ENCODE data around the gene CCDC34. TPM values are rescaled to one million over a fixed set of nuclear protein-coding genes. Genes with fewer than 3 reads are reported as not detected.

The CCDC34 gene
- total RNA-seq, 5 donors from 2014 or later (not counting 1 experiment from before 2014, with no cell fraction given): 1.4 to 4.2 (median 2.8) TPM

GRCh38 chr11:27371489-27371888, 8.5 kb upstream of the CCDC34 start:
- Mint-ChIP-seq H3K4me1 (no peaks in the 10 kb centered on the region), H3K27ac (no peak overlapping the region)
- H3K27me3 ChIP-seq (replicated peaks in 1 of 2; ENCODE audit: control insufficient read depth in 2 of 2, extremely low read depth in 1 of 2, insufficient read depth in 2 of 2, low read length in 1 of 2): no peaks in the 10 kb centered on the region

GRCh38 chr11:27370374-27370773, 7.4 kb upstream of the CCDC34 start:
- no peaks in the 10 kb centered on the region for H3K9me3 ChIP-seq
- ATAC-seq (replicated peaks in 1 of 4): no peak
- no peaks in the 10 kb centered on the region for H3K27me3 ChIP-seq (replicated peaks in 1 of 2; ENCODE audit: control insufficient read depth in 2 of 2, extremely low read depth in 1 of 2, insufficient read depth in 2 of 2, low read length in 1 of 2)
- no peak overlapping the region for H3K4me3 ChIP-seq (ENCODE audit: control insufficient read depth in 1 of 2, extremely low read depth in 1 of 2, low read length in 1 of 2)
- peaks cover 0 to 8% of the 10 kb centered on the region in 2 donors for H3K27me3 Mint-ChIP-seq
- ChIA-PET POLR2A (no interaction called here), CTCF (interaction anchor here in 1 of 2 donors (0.8 kb wide), 1 partner anchor 19 kb away, joined by 3 read pairs; no protein-coding TSS in a partner anchor)
- DNase-seq: no peak
- no peaks in the 10 kb centered on the region for H3K9me3 Mint-ChIP-seq
- no peaks in the 10 kb centered on the region for H3K4me1 Mint-ChIP-seq
- H3K4me3 Mint-ChIP-seq: no peak overlapping the region
- no peaks in the 10 kb centered on the region for H3K4me1 ChIP-seq (ENCODE audit: control insufficient read depth in 1 of 2, extremely low read depth in 1 of 2, insufficient read depth in 2 of 2, low read length in 2 of 2)
- H3K36me3 Mint-ChIP-seq: no peaks in the 10 kb centered on the region
- H3K27ac Mint-ChIP-seq: no peak overlapping the region
- no peaks in the 10 kb centered on the region for H3K36me3 ChIP-seq (ENCODE audit: control insufficient read depth in 2 of 2, extremely low read depth in 1 of 2, insufficient read depth in 1 of 2, low read length in 1 of 2)
- H3K27ac ChIP-seq (ENCODE audit: low read length): no peak overlapping the region
- WGBS (ENCODE audit: insufficient coverage): no CpG with 5 or more reads among the region's 2 CpGs

More at GRCh38 chr11:27371489-27371888, 8.5 kb upstream of the CCDC34 start:
- no peaks in the 10 kb centered on the region for H3K9me3 Mint-ChIP-seq
- H3K27ac ChIP-seq (ENCODE audit: low read length): no peak overlapping the region
- H3K9me3 ChIP-seq: no peaks in the 10 kb centered on the region
- no peaks in the 10 kb centered on the region for H3K4me1 ChIP-seq (ENCODE audit: control insufficient read depth in 1 of 2, extremely low read depth in 1 of 2, insufficient read depth in 2 of 2, low read length in 2 of 2)
- no peaks in the 10 kb centered on the region for H3K36me3 ChIP-seq (ENCODE audit: control insufficient read depth in 2 of 2, extremely low read depth in 1 of 2, insufficient read depth in 1 of 2, low read length in 1 of 2)
- ChIA-PET CTCF (no interaction called here), POLR2A (no interaction called here)
- no peak for ATAC-seq (replicated peaks in 1 of 4)
- H3K4me3 ChIP-seq (ENCODE audit: control insufficient read depth in 1 of 2, extremely low read depth in 1 of 2, low read length in 1 of 2): no peak overlapping the region
- H3K4me3 Mint-ChIP-seq: no peak overlapping the region
- no peak for DNase-seq
- peaks cover 0 to 8% of the 10 kb centered on the region in 2 donors for H3K27me3 Mint-ChIP-seq
- H3K36me3 Mint-ChIP-seq: no peaks in the 10 kb centered on the region

- CTCF ChIA-PET: no interaction called here
- Mint-ChIP-seq H3K27ac (no peak overlapping the region), H3K9me3 (no peaks in the 10 kb centered on the region), H3K4me3 (no peak overlapping the region), H3K36me3 (no peaks in the 10 kb centered on the region), H3K27me3 (peaks cover 0 to 8% of the 10 kb centered on the region in 2 donors), H3K4me1 (peaks cover 9 to 10% (median 9%) of the 10 kb centered on the region in 3 donors)
- H3K36me3 ChIP-seq (ENCODE audit: control insufficient read depth in 2 of 2, extremely low read depth in 1 of 2, insufficient read depth in 1 of 2, low read length in 1 of 2): no peaks in the 10 kb centered on the region
- no peaks in the 10 kb centered on the region for H3K9me3 ChIP-seq
- POLR2A ChIA-PET: no interaction called here
- H3K27ac ChIP-seq (ENCODE audit: low read length): no peak overlapping the region
- H3K4me3 ChIP-seq (ENCODE audit: control insufficient read depth in 1 of 2, extremely low read depth in 1 of 2, low read length in 1 of 2): no peak overlapping the region
- DNase-seq (no peak), ATAC-seq (replicated peaks in 1 of 4) (no peak)
- H3K27me3 ChIP-seq (replicated peaks in 1 of 2; ENCODE audit: control insufficient read depth in 2 of 2, extremely low read depth in 1 of 2, insufficient read depth in 2 of 2, low read length in 1 of 2): no peaks in the 10 kb centered on the region
- 93% methylated on average over 7 of the region's 10 CpGs for WGBS (ENCODE audit: insufficient coverage)
- peaks cover 5 to 6% of the 10 kb centered on the region in 2 experiments for H3K4me1 ChIP-seq (ENCODE audit: control insufficient read depth in 1 of 2, extremely low read depth in 1 of 2, insufficient read depth in 2 of 2, low read length in 2 of 2)
These were observed 4.9 kb upstream of the CCDC34 start for GRCh38 chr11:27367881-27368280.

- H3K4me1 Mint-ChIP-seq: peaks cover 24 to 37% (median 33%) of the 10 kb centered on the region in 3 donors
- no peak for ATAC-seq (replicated peaks in 1 of 4)
- H3K9me3 Mint-ChIP-seq: no peaks in the 10 kb centered on the region
- no peaks in the 10 kb centered on the region for H3K27me3 ChIP-seq (replicated peaks in 1 of 2; ENCODE audit: control insufficient read depth in 2 of 2, extremely low read depth in 1 of 2, insufficient read depth in 2 of 2, low read length in 1 of 2)
- H3K27ac ChIP-seq (ENCODE audit: low read length): no peak overlapping the region
- H3K4me3 ChIP-seq (ENCODE audit: control insufficient read depth in 1 of 2, extremely low read depth in 1 of 2, low read length in 1 of 2): peak overlapping the region; percentile 58 to 74
- no peaks in the 10 kb centered on the region for H3K36me3 Mint-ChIP-seq
- no peaks in the 10 kb centered on the region for H3K36me3 ChIP-seq (ENCODE audit: control insufficient read depth in 2 of 2, extremely low read depth in 1 of 2, insufficient read depth in 1 of 2, low read length in 1 of 2)
- peak overlapping the region; percentile 91 for H3K27ac Mint-ChIP-seq
- no peak for DNase-seq
- CTCF ChIA-PET: no interaction called here
- H3K9me3 ChIP-seq: no peaks in the 10 kb centered on the region
- WGBS (ENCODE audit: insufficient coverage): 47% methylated on average over 3 of the region's 13 CpGs
- POLR2A ChIA-PET: interaction anchor here in 1 of 2 donors (0.6 kb wide), 2 partner anchors 120 to 122 kb away, joined by 3 read pairs; no protein-coding TSS in a partner anchor
- H3K4me3 Mint-ChIP-seq: peak overlapping the region; percentile 91 to 93 (median 91)
- H3K4me1 ChIP-seq (ENCODE audit: control insufficient read depth in 1 of 2, extremely low read depth in 1 of 2, insufficient read depth in 2 of 2, low read length in 2 of 2): peaks cover 9 to 11% of the 10 kb centered on the region in 2 experiments
- H3K27me3 Mint-ChIP-seq: peaks cover 0 to 5% of the 10 kb centered on the region in 2 donors
These were observed 632 bp upstream of the CCDC34 start for GRCh38 chr11:27363576-27364117.

- POLR2A ChIA-PET: no interaction called here
- H3K27me3 ChIP-seq (replicated peaks in 1 of 2; ENCODE audit: control insufficient read depth in 2 of 2, extremely low read depth in 1 of 2, insufficient read depth in 2 of 2, low read length in 1 of 2): no peaks in the 10 kb centered on the region
- WGBS (ENCODE audit: insufficient coverage): 92% methylated on average over 4 of the region's 8 CpGs
- no peaks in the 10 kb centered on the region for H3K36me3 ChIP-seq (ENCODE audit: control insufficient read depth in 2 of 2, extremely low read depth in 1 of 2, insufficient read depth in 1 of 2, low read length in 1 of 2)
- Mint-ChIP-seq H3K9me3 (no peaks in the 10 kb centered on the region), H3K4me3 (peak overlapping the region; percentile 91 to 93 (median 91)), H3K36me3 (no peaks in the 10 kb centered on the region), H3K27me3 (no peaks in the 10 kb centered on the region), H3K27ac (peak overlapping the region in 1 of 2 donors; percentile 29), H3K4me1 (peaks cover 26 to 37% (median 33%) of the 10 kb centered on the region in 3 donors)
- DNase-seq (no peak), ATAC-seq (replicated peaks in 1 of 4) (no peak)
- H3K27ac ChIP-seq (ENCODE audit: low read length): no peak overlapping the region
- no peak overlapping the region for H3K4me3 ChIP-seq (ENCODE audit: control insufficient read depth in 1 of 2, extremely low read depth in 1 of 2, low read length in 1 of 2)
- CTCF ChIA-PET: no interaction called here
- peaks cover 9 to 11% of the 10 kb centered on the region in 2 experiments for H3K4me1 ChIP-seq (ENCODE audit: control insufficient read depth in 1 of 2, extremely low read depth in 1 of 2, insufficient read depth in 2 of 2, low read length in 2 of 2)
- H3K9me3 ChIP-seq: no peaks in the 10 kb centered on the region
These were observed 1.2 kb downstream of the CCDC34 start for GRCh38 chr11:27361649-27362431.

GRCh38 chr11:27358296-27358695, 4.7 kb downstream of the CCDC34 start:
- H3K4me3 ChIP-seq (ENCODE audit: control insufficient read depth in 1 of 2, extremely low read depth in 1 of 2, low read length in 1 of 2): no peak overlapping the region
- no peak overlapping the region for H3K27ac ChIP-seq (ENCODE audit: low read length)
- ChIA-PET POLR2A (no interaction called here), CTCF (no interaction called here)
- no peaks in the 10 kb centered on the region for H3K27me3 ChIP-seq (replicated peaks in 1 of 2; ENCODE audit: control insufficient read depth in 2 of 2, extremely low read depth in 1 of 2, insufficient read depth in 2 of 2, low read length in 1 of 2)
- no peaks in the 10 kb centered on the region for H3K36me3 Mint-ChIP-seq
- no peaks in the 10 kb centered on the region for H3K36me3 ChIP-seq (ENCODE audit: control insufficient read depth in 2 of 2, extremely low read depth in 1 of 2, insufficient read depth in 1 of 2, low read length in 1 of 2)
- no peaks in the 10 kb centered on the region for H3K9me3 ChIP-seq
- H3K27ac Mint-ChIP-seq: no peak overlapping the region
- no peak for ATAC-seq (replicated peaks in 1 of 4)
- peaks cover 4 to 6% of the 10 kb centered on the region in 2 experiments for H3K4me1 ChIP-seq (ENCODE audit: control insufficient read depth in 1 of 2, extremely low read depth in 1 of 2, insufficient read depth in 2 of 2, low read length in 2 of 2)
- peaks cover 19 to 30% (median 26%) of the 10 kb centered on the region in 3 donors for H3K4me1 Mint-ChIP-seq
- H3K9me3 Mint-ChIP-seq: no peaks in the 10 kb centered on the region
- H3K4me3 Mint-ChIP-seq: no peak overlapping the region
- H3K27me3 Mint-ChIP-seq: no peaks in the 10 kb centered on the region
- whole genome bisulfite sequencing (ENCODE audit: insufficient coverage): 100% methylated on average over 1 of the region's 1 CpG
- DNase-seq: no peak
